GM19099 (cell line): ENCODE results near the gene FCRL6.

Experiments
- POLR2A ChIP-seq: IDR thresholded peaks from 3 replicates; pipeline ENCODE4 v1.6.1; 2011; ENCODE audit warnings: low read depth; ENCODE audit not compliant: insufficient read length; ENCODE audit errors: extremely low read depth

FCRL6 gene

DNA sequence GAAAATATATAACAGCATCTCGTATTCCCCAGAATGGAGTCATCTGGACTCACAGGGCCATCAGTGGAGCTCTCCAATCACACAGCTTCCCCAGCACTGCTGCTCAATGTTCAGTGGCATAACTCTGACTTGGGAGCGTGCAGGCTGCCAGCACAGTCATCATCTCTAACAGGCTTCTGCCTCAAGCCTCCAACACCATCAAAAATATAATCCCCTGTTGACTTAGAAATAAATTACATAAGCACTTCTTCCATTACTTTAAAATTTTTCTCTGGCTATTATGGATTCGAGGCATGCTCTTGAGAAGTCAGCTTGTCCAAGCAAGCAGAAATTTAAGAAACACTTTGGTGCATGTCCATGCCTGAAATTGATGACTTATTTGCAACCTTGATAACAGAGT, 15.2 kb upstream of the FCRL6 start:
- TF ChIP-seq POLR2A: no peak

DNA sequence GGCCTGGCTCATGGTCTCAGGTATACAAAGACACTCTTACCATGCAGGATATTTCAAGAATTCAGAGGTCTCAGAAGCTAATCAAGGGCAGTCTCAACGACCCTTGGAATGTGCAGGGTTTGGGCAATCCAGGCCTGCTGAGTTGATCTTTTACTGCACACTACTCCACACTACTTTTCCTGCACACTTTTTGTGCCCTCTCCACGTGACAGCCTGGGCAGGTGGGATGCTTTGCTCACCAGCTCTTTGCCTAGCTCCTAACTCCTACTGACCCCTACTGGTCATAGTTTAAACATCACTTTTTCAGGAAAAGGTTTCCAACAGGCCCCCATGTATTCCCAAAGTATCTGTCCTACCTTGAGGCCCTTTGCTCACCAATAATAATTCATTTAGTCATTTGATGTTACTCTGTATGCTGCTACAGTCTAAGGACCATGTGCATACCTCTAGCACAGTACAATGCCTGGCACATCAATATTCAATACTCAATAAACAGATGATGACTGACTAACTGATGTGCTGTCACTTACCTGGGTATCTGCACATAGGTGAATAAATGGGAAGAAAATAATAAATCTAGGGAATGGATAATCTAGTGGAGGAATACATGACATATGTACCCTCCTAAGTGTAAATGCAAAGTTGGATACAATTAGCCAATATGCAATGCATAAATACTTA, 11.8 kb upstream of the FCRL6 start:
- no peak for TF ChIP-seq POLR2A

DNA sequence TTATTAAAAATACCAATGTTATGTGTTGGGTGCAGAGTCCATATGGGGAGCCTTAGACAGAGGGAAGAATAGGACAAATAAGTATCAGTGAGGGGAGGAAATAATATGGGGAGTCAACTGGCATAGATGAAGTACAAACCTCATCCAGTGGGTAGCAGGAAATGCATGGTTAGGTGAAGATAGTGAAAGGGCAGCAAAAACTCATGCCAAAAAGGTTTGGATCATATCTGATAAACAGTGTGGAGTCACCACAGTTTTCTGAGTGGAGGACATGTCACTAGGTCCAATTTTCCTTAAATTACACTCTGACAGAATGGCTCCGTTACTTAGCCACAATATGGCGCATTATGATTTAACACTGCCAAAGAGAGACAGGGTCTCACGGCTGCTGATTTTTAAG, 11.1 kb upstream of the FCRL6 start:
- TF ChIP-seq POLR2A: no peak

DNA sequence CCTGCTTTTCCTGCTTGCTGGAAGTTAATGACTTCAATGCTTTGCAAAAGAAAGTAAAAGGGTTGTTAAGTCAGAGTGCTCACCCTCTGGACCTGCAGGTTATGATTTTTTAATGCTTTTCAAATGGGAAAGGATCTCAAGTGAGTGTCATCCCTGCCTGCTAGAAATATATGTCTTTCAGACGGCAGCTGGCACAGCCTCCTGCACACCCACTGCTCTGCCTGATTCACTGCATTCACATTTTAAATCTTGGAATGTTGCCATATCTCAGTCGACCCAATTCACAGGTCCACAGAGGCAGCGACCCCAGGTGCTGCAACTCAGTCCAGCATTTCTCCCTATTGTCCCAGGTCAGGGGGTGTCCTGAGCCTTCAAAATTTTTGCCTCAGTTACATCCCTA, 10.7 kb upstream of the FCRL6 start:
- TF ChIP-seq POLR2A: no peak

DNA sequence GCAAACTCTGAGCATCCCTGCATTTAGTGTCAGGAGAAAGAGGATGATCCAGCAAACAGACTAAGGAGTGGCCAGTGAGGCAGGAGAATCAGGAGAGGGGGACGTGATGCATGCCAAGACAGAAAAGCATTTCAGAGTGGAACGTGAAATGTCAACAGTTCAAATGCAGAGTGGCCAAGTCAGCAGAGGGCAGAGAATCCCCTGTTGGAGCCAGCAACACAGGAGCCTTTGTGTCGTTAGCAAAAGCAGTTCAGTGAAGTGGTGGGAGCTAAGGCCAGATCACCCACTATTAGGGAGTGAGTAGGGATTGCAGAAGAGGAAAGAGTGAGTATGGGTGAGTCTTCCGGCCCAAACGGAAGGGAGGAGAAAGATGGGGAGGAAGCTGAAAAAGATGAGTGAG, 6.6 kb upstream of the FCRL6 start:
- TF ChIP-seq POLR2A: no peak

DNA sequence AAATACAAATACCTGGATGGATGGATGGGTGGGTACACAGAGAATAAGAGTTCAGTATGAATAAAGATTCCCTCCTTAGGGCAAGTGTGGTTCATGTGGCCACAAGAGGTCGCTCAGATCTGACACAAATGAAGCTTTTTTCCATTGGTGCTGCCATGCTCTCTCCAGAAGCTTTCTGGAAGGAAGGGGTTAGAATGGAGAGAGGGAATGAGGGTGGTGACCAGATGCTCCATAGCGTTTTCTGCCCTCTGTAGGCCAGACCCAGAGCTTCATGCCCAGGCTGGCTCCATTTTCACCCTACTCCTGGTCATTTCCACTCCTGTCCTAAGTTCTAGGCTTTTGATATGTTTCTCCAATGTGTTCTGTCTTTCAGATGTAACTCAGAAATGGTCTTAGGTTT, 3.3 kb upstream of the FCRL6 start:
- TF ChIP-seq POLR2A: no peak

DNA sequence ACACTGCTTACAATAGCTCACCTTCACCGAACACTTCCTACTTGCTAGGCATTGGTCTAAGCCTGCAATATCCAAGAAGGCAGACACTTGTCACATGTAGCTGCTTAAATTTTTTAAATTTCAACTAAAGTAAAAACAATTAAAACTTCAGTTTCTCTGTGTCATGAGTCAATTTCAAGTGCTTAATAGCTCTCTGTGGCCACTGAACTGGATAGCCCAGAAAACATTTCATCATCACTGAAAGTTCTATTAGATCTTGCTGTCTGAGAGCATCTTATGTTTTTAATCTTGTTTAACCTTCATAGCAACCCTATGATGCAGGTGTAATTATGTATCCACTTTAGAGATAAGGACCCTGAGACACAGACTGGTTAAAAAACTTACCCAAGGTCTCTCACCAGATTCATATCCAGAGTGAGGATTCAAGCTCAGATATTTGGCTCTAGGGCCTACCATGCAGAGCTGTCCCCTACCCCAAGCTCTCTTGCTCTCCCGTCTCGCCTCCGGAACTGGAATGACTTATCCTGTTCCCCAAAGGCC, 2.6 kb upstream of the FCRL6 start:
- TF ChIP-seq POLR2A: no peak

DNA sequence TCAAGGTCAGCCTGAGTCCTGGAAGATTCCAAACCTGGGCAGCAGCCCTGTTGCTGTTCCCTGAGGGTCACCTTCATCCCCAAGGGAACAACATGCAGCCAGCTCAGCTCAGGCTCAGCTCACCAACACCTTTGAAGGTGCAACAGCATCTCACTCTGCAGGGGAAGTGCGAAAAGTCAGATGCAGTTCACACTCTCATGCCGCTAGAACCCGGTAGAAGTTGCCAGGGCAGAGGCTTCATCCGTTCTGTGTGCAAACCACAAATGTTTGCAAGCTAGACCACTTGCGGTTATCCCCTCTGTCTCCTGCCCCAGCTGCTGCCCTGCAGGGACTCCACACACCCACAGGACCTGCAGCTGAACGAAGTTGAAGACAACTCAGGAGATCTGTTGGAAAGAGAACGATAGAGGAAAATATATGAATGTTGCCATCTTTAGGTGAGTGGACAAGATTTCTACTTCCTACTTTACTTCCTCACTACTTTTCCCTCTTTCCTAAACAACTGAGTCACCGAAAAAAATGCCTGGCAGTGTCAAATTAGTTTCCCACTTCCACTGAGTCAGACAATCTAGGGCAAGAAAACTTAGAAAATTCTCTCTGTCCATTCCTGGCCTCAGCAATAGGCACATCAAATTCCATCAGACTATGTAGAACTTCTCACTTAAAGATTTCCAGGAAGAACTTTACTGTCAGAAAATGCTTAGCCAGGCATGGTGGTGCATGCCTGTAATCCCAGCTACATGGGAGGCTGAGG, 1.8 kb upstream of the FCRL6 start:
- TF ChIP-seq POLR2A: no peak

DNA sequence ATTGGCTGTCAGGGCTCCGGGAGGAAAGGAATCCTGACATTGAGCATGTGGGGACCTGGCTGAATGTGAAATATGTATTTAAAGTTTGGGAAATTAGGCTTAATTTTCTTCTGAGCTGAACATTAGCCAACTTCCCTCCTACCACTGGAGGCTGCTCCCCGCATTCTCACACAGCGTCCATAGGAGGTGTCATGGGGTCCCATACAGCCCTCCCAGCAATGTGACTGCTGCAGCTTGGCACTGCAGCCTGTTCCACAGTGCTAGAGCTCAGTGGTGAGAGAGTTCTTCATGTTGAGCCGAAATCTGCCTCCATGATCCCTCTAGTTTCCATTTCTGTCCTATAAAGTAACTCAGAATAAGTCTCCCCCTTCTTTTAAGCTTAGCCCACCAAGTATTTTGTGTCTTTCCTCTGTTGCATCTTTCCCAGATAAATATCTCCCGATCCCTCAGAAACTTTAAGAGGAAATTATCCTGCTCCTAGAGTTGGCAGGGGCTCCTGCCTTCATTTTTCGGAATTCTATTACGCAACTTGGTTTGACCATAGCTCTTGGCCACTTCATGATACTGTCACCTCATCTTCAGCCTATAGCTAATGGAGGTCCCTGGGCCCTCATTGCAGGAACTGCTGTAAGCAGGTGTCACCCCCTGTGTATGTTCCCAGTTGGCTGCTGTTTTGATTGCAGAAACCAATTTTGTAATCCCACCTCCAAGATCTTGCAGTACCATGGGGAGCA, 2.0 kb downstream of the FCRL6 start:
- TF ChIP-seq POLR2A: no peak

DNA sequence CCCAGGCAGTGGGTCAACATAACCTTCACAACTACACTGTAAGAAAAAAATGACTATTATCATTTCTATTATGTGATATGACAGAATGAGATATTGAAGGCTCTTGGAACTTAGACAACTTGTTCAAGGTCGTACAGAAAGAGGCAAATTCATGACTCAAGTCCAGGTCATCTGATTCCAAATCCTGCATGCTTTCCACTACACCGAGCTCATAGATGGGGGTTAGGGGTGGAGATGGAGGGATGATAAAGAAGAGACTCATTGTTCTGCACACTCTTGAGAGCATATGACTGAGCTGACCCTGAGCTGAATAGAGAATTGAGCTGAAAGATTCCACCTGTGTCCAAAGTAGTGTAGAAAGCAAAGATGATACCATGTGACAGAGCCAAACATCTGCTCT, 2.8 kb downstream of the FCRL6 start:
- no peak for TF ChIP-seq POLR2A

DNA sequence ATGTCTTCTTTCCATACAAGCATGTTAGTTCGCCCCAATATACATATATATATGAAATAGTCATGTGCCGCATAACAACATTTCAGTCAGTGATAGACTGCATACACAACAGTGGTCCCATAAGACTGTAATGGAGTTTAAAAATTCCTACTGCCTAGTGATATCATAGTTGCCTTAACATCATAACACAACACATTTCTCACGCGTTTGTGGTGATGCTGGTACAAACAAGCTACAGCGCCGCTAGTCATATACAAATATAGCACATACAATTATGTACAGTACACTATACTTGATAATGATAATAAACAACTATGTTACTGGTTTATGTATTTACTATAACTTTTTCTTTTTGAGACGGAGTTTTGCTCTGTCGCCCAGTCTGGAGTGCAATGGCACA, 13.8 kb downstream of the FCRL6 start:
- no peak for TF ChIP-seq POLR2A

DNA sequence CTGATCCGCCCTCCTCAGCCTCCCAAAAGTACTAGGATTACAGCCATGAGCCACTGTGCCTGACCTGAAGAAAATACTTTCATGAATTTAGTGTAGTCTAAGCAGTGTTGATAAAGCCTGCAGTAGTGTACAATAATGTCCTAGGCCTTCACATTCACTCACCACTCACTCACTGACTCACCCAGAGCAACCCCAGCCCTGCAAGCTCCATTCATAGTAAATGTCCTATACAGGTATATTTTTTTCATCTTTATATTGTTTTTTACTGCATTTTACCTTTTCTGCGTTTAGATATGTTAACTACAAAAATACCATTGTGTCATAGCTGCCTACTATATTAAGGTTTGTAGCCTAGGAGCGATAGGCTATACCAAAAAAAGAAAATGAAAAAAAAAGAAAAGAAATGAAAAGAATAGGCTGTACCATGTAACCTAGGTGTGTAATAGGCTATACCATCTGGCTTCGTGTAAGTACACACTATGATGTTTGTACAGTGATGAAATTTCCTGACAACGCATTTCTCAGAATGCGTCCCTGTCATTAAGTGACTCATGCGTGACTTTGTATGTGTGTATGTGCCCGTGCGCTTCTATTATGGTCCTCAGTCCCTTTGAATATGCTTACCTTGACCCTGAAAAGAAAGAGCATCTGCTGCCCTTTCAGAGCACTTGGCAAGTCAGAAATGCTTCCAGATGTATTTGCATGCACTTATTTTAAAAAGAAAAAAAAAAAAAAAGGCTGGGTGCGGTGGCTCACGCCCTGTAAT, 15.3 kb downstream of the FCRL6 start:
- TF ChIP-seq POLR2A: no peak

DNA sequence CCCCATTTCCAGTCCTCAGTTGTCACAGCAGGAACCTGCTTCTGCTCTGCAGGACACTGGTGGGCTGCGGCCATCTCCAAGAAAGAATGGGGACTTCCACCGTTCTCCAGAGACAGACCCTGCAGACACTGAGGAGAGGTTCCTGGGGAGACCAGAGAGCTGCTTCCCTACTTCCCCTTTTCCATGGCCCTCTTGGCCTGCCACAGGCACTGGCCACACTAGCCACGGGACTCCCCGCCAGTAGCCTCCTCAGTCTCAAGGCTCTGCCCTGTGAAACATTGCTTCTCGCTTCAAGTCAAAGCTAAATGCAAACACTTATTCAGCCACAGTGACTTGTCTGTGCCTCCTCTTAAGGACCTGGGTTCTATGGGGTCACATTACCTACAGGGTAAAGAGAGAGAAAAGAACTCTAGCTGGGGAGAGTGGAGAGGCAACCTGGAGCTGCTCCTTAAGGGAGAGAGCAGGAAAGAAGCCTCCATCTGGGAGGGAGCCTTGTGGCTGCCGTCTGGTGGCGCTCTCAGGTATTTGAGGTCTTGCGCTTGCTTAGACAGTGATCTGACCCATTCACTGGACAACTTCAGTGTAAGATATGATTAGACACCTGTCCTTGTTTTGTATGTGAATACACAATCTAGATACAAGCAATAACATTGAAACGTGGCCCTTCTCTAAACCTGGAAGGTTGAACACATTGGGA, 19.2 kb downstream of the FCRL6 start:
- TF ChIP-seq POLR2A: no peak

DNA sequence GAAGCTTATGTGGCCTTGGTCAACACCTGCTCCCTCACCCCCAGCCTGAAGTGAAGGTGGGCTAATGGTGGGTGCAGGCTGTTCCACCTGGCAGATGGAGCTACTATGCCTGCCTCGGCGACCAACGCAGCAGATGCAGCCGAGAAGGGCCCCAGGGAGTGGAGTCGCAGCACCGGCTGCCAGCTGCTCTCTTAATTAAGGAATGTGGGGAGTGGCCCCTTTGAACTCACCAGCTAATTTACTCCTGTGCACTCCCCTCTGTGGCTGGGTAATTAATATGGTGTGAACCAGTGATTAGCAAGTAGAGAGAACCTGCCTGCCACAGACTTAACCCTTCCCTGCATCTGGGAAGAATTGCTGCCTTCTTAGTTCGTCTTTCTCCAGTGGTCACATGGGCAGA, 21.2 kb downstream of the FCRL6 start:
- no peak for TF ChIP-seq POLR2A
